ENCODE measurements around the gene CEND1. TPM values are rescaled to one million over a fixed set of nuclear protein-coding genes. Genes with fewer than 3 reads are reported as not detected.

Gene CEND1
- total and polyA plus RNA-seq, 2 of the 13 experiments (the other 11 are each of a cell fraction or from before 2014, with no cell fraction given): not detected

DNA sequence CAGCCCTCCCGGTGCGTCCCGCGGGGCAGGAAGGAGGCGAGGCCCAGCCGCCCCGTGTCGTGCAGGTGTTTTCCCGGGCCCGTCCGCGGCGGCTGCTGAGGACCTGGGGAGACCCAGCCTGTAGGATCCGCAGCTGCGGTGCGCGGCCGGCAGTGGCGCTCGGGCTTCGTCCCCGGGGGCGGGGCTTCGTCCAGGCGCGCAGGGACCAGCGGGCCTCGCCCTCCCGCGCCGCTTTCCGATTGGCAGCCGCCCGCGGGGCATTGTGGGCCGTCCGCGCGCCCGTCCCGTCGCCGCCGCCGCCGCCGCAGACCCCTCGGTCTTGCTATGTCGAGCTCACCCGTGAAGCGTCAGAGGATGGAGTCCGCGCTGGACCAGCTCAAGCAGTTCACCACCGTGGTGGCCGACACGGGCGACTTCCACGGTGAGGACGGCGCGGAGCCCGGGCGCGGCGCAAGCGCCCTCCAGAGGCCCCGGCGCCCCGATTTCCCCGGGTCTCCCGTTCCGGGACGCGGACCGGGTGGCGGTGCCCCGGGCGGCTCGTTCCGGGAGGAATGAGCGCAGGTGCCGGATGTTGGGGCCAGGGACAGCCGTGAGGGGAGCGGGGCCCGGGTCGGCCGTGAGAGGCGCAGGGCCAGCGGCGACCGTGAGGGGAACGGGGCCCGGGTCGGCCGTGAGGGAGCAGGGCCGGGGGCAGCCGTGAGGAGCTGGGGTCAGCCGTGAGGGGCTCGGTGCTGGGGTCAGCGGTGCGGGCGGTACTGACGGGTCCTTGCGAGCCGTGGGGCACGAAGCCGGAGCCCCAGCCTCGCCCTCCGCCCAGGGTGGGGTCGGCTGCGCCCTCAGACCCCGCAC is 42.5 kb downstream of the CEND1 start, which contains the start of gene TALDO1 (continued):
- no peak for TF ChIP-seq ZNF577 (CRISPR knock-in tag; IDR thresholded peaks at IDR 0.05; ENCODE audit: borderline replicate concordance, low read depth)
- TF ChIP-seq TOE1 (CRISPR knock-in tag; IDR thresholded peaks at IDR 0.05): no peak
- TF ChIP-seq, protein P1, sequence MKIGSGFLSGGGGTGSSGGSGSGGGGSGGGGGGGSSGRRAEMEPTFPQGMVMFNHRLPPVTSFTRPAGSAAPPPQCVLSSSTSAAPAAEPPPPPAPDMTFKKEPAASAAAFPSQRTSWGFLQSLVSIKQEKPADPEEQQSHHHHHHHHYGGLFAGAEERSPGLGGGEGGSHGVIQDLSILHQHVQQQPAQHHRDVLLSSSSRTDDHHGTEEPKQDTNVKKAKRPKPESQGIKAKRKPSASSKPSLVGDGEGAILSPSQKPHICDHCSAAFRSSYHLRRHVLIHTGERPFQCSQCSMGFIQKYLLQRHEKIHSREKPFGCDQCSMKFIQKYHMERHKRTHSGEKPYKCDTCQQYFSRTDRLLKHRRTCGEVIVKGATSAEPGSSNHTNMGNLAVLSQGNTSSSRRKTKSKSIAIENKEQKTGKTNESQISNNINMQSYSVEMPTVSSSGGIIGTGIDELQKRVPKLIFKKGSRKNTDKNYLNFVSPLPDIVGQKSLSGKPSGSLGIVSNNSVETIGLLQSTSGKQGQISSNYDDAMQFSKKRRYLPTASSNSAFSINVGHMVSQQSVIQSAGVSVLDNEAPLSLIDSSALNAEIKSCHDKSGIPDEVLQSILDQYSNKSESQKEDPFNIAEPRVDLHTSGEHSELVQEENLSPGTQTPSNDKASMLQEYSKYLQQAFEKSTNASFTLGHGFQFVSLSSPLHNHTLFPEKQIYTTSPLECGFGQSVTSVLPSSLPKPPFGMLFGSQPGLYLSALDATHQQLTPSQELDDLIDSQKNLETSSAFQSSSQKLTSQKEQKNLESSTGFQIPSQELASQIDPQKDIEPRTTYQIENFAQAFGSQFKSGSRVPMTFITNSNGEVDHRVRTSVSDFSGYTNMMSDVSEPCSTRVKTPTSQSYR (CRISPR knock-in tag; IDR thresholded peaks at IDR 0.05; ENCODE audit: borderline replicate concordance): no peak
- no peak for TF ChIP-seq CEBPB (IDR thresholded peaks at IDR 0.05; ENCODE audit: borderline replicate concordance, low read depth, low read length)
- no peak for TF ChIP-seq TAF15 (IDR thresholded peaks at IDR 0.05; ENCODE audit: low read depth, low read length, poor library complexity, severe bottlenecking)
- peak; percentile 9; the same call in 1 of the 2 replicates for TF ChIP-seq MIER3 (CRISPR knock-in tag; IDR thresholded peaks at IDR 0.05; ENCODE audit: borderline replicate concordance)
- TF ChIP-seq NPAS2 (CRISPR knock-in tag; IDR thresholded peaks at IDR 0.05; ENCODE audit: borderline replicate concordance): no peak
- TF ChIP-seq, protein P2, sequence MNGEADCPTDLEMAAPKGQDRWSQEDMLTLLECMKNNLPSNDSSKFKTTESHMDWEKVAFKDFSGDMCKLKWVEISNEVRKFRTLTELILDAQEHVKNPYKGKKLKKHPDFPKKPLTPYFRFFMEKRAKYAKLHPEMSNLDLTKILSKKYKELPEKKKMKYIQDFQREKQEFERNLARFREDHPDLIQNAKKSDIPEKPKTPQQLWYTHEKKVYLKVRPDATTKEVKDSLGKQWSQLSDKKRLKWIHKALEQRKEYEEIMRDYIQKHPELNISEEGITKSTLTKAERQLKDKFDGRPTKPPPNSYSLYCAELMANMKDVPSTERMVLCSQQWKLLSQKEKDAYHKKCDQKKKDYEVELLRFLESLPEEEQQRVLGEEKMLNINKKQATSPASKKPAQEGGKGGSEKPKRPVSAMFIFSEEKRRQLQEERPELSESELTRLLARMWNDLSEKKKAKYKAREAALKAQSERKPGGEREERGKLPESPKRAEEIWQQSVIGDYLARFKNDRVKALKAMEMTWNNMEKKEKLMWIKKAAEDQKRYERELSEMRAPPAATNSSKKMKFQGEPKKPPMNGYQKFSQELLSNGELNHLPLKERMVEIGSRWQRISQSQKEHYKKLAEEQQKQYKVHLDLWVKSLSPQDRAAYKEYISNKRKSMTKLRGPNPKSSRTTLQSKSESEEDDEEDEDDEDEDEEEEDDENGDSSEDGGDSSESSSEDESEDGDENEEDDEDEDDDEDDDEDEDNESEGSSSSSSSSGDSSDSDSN (CRISPR knock-in tag; IDR thresholded peaks at IDR 0.05): peak; percentile 78
- no peak for TF ChIP-seq DMAP1 (CRISPR knock-in tag; IDR thresholded peaks at IDR 0.05)
- TF ChIP-seq, protein P3, sequence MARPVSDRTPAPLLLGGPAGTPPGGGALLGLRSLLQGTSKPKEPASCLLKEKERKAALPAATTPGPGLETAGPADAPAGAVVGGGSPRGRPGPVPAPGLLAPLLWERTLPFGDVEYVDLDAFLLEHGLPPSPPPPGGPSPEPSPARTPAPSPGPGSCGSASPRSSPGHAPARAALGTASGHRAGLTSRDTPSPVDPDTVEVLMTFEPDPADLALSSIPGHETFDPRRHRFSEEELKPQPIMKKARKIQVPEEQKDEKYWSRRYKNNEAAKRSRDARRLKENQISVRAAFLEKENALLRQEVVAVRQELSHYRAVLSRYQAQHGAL (CRISPR knock-in tag; IDR thresholded peaks at IDR 0.05; ENCODE audit: not compliant biosample characterization): no peak
- TF ChIP-seq ZNF547 (CRISPR knock-in tag; IDR thresholded peaks at IDR 0.05): peak; percentile 51; the same call in 1 of the 2 replicates
- TF ChIP-seq, protein P4, sequence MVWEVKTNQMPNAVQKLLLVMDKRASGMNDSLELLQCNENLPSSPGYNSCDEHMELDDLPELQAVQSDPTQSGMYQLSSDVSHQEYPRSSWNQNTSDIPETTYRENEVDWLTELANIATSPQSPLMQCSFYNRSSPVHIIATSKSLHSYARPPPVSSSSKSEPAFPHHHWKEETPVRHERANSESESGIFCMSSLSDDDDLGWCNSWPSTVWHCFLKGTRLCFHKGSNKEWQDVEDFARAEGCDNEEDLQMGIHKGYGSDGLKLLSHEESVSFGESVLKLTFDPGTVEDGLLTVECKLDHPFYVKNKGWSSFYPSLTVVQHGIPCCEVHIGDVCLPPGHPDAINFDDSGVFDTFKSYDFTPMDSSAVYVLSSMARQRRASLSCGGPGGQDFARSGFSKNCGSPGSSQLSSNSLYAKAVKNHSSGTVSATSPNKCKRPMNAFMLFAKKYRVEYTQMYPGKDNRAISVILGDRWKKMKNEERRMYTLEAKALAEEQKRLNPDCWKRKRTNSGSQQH (CRISPR knock-in tag; IDR thresholded peaks at IDR 0.05; ENCODE audit: low read depth): no peak
- TF ChIP-seq CC2D1A (CRISPR knock-in tag; IDR thresholded peaks at IDR 0.05): no peak
- TF ChIP-seq, protein P5, sequence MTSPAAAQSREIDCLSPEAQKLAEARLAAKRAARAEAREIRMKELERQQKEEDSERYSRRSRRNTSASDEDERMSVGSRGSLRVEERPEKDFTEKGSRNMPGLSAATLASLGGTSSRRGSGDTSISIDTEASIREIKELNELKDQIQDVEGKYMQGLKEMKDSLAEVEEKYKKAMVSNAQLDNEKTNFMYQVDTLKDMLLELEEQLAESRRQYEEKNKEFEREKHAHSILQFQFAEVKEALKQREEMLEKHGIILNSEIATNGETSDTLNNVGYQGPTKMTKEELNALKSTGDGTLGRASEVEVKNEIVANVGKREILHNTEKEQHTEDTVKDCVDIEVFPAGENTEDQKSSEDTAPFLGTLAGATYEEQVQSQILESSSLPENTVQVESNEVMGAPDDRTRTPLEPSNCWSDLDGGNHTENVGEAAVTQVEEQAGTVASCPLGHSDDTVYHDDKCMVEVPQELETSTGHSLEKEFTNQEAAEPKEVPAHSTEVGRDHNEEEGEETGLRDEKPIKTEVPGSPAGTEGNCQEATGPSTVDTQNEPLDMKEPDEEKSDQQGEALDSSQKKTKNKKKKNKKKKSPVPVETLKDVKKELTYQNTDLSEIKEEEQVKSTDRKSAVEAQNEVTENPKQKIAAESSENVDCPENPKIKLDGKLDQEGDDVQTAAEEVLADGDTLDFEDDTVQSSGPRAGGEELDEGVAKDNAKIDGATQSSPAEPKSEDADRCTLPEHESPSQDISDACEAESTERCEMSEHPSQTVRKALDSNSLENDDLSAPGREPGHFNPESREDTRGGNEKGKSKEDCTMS (CRISPR knock-in tag; conservative IDR thresholded peaks at IDR 0.05): no peak
- TF ChIP-seq, protein P6, sequence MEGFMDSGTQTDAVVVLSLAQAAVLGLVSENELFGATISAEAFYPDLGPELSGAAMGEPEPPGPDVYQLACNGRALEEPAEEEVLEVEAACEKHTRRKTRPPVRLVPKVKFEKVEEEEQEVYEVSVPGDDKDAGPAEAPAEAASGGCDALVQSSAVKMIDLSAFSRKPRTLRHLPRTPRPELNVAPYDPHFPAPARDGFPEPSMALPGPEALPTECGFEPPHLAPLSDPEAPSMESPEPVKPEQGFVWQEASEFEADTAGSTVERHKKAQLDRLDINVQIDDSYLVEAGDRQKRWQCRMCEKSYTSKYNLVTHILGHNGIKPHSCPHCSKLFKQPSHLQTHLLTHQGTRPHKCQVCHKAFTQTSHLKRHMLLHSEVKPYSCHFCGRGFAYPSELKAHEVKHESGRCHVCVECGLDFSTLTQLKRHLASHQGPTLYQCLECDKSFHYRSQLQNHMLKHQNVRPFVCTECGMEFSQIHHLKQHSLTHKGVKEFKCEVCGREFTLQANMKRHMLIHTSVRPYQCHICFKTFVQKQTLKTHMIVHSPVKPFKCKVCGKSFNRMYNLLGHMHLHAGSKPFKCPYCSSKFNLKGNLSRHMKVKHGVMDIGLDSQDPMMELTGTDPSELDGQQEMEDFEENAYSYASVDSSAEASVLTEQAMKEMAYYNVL (CRISPR knock-in tag; IDR thresholded peaks at IDR 0.05; ENCODE audit: borderline replicate concordance): peak; percentile 42; the same call in 1 of the 2 replicates

All from HepG2 (cell line).